GM08714 (cell line): ENCODE results near the gene STPG1.

Experiments
- H3K4me3 ChIP-seq: fragments of 200-500 bp; sonication (Bioruptor generic); 2 replicates; pipeline ENCODE4 v1.5.1; 2014; ENCODE audit warnings: mild to moderate bottlenecking, low read length, inconsistent platforms
- ZNF274 ChIP-seq: IDR thresholded peaks from 2 replicates; pipeline ENCODE4 v1.6.1; 2012; ENCODE audit warnings: mild to moderate bottlenecking, low read depth, low read length

STPG1 gene

DNA sequence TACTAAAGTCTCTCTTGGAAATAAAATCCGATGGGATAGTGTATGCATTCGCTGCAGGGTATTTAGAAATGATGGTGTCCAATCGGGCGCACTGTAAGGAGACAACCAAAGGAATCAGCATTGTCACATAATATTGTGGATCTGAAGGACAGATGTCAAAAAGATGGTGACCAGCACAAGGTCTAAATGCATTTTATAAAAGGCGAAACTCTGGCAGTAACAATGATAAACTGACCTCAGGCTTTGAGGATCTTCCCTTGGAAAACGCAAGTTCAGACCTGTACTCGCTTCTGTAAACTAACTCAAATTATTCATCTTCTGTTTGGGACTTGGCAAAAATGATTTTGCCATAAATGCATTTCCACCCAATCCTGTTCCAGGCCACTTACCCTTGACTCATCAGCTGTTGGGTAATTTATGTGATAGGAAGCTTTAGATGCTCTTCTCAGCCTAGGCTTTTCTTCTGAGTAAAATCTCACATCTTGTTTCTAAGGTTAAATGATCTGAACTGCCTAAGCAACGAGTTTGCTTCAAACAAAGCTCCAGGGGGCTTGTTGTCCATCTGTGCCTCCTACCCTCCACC is 33.8 kb downstream of the STPG1 start:
- no peak for TF ChIP-seq ZNF274
- no peak overlapping the region for H3K4me3 ChIP-seq

DNA sequence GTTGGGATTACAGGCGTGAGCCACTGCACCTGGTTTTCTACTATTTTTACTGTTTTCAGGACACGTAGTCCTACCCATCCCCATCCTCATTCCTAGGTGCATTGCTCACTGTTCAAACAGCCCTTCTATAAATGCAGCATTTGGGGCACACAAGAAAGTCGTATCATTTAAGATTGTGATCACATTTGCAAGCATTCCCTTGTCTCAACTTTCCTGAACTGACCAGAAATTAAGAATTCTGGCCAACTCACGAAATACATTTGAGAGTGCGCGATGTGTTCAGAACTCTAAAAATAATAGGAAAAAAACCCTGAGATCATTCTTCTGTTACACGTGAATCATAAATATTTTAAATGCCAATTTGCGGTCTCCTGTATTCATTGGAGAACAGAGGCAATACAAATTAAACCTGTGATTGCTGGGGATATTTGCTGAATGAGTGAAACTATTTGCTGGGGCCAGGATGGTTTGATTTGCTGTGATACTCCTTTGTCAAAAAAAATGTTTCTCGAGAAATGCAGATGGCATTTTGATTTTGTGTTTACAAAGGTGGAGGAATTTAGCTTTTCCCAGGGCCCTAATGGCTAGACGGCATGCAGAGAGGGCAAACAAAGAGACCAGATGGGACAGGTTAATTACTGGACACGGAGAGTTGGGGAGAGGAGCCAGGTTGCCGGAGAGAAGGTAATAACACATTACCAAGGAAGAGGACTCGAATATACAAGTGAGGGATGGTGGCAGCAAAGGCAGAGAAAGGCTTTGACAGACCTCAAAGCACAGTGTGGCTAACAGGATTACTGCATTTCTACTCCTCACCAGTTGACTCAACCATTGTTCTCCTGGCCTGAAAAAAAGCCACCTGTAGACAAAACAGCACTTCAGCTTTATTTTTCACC is 38.4 kb downstream of the STPG1 start:
- no peak for TF ChIP-seq ZNF274
- no peak overlapping the region for H3K4me3 ChIP-seq

DNA sequence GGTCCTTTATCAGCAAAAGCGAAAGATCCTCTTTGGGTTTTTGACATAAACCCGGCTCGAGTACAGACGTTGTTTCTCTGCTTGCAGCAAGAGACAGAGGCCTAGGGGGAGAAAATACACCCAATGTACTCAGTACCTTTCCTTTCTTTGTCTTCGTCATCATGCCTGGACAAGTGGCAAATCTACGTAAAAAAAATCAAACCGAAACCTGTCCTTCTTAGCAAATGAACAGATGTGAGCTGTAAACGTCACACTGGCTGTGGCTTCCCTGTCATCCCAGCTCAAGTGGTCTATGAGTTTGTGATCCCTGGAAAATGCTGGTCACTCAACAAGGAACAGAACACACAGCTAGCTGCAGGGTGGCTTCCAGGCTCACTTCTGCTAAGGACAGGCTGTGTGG is 39.9 kb downstream of the STPG1 start:
- no peak for TF ChIP-seq ZNF274
- H3K4me3 ChIP-seq = no peak overlapping the region

DNA sequence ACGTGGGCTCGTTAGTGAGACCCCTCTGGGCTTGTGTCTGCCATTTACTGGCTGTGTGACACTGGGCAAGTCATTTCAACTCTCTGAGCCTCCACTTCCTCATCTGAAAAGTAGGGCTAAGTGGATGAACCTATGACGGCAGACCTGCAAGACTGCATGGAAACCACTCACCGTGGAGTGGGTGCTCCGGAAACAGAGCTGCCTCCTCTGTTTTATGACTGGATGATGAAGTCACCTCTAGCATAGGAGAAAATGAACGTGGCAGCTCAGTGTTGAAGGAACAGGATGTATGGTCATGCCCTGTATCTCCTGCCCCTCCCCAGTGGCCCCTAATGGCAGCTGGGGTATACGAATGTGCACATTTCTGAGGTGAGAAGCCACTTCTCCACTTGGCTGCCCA is 40.5 kb downstream of the STPG1 start:
- H3K4me3 ChIP-seq = no peak overlapping the region
- TF ChIP-seq ZNF274 = no peak

DNA sequence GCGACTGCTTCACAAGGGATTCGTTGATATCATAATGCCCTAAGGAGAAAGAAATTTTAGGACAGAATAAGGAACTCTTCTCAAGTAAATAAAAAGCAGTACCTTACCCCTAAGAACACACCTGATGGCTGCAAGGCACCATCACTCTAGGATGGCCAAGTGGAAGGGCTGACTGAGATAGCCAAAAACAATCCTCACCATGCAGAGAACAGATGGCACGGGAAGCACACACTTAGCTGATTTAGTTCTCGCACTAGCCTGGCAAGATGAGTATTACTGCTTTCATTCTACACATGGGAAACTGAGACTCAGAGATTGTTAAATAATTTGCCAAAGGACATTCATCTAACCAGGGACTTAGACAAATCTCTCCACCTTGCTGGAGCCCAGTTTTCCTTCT is 43.8 kb downstream of the STPG1 start:
- H3K4me3 ChIP-seq = no peak overlapping the region
- TF ChIP-seq ZNF274 = no peak

DNA sequence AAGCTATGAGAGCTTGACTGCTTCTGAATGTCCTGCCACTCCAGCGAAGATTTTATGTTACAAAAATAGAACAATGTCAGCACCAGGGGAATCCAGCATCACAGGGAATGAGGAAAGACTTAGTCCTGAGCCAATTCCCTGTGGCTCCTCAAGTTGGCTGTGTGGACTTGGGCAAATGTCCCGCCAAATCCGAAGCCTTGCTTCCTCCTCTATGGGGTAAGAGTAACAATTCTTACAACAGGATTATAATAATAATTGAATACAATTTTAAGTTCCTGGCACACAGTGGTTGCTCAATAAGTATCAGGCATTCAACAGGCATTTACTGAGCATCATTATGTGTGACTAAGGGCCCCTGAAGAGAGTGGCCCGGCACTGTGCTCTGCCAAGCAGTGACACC is 44.4 kb downstream of the STPG1 start:
- no peak for TF ChIP-seq ZNF274
- H3K4me3 ChIP-seq = no peak overlapping the region

DNA sequence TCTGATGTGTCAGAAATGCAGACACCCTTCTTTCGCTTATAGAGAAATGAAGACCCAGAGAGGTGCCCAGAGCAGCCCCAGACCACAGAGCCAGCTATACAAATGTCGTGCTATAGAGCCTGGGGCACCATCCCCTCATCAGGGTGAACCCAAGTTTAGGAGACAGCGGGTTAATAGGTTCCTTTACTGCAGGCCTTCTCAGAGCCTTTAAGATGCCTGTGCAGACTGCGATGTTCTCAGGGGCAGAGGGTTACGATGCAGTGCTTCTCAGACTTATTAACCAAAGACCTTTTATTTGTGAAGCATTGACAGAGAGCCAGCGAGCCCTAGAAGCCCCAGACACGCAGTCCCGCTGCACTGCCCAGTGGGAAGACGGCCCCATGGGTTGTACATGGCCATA is 46.9 kb downstream of the STPG1 start:
- no peak for TF ChIP-seq ZNF274
- no peak overlapping the region for H3K4me3 ChIP-seq

DNA sequence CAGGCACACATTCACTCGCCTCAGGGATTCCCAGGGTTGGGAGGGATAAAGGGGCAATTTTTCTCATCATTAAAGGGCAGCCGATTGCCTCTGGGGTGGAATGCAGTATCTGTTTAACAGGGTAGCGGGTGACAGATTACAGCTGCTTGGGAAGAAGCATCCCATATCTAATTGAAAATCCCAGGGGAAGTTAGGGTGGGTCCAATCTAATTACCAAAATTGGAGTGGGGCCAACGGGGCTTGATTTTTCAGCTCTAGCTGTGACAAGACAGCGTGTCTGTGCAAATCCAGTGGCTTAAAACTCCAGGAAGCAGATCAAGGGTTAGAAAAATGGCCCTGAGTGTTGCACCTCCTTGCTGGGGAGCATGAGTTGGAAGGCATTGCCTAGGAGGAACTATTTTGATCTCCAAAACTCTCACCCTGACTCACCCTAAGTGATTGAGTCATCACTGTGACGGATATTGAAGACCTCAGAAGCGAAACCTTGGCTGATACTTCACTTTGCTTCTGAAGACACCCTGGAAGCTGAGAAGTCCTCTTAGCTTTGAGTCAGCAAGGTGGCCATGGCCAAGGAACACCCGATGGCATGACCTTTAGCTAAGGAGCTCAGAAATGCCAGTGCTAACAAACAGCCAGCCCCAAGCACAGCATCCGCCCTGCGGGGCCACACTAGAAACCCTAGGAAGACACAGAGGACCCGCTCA is 48.5 kb downstream of the STPG1 start:
- no peak for TF ChIP-seq ZNF274
- H3K4me3 ChIP-seq = no peak overlapping the region

DNA sequence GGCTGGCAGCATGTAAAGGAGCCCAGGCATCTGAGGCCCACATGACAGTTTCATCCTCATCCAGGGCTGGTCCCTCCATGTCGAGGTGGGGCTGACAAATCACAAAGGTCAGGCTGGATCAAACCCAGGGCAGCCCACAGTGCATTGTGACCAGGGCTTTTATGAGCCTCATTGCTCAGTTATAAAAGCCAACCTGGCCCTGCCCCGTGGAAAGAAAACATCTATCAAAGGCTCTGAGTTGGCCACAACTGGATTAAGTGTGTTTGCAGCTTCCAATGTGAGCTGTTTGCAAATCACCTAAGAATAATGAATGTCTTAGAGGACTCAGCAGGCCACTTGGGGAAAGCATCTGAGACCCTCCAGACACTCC is 49.0 kb downstream of the STPG1 start:
- TF ChIP-seq ZNF274 = no peak
- no peak overlapping the region for H3K4me3 ChIP-seq

DNA sequence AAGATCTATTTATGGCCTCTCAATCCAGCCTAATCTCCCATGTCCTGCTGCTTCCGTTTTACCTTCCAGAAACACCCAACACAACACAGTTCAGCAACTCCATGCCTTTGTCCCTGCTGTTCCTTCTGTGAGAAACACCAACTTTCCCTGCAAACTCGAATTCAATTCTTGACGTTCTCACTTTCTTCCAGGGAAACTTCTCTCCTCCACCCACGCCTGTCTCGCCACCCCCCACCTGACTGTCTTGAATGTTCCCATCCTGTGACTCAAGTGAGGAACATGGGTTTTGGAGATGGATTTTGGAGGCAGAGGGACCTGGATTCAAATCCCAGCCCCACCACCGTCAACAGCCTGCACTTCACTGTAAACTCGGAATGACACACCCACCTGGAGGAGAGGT is 49.6 kb downstream of the STPG1 start:
- TF ChIP-seq ZNF274 = no peak
- no peak overlapping the region for H3K4me3 ChIP-seq

DNA sequence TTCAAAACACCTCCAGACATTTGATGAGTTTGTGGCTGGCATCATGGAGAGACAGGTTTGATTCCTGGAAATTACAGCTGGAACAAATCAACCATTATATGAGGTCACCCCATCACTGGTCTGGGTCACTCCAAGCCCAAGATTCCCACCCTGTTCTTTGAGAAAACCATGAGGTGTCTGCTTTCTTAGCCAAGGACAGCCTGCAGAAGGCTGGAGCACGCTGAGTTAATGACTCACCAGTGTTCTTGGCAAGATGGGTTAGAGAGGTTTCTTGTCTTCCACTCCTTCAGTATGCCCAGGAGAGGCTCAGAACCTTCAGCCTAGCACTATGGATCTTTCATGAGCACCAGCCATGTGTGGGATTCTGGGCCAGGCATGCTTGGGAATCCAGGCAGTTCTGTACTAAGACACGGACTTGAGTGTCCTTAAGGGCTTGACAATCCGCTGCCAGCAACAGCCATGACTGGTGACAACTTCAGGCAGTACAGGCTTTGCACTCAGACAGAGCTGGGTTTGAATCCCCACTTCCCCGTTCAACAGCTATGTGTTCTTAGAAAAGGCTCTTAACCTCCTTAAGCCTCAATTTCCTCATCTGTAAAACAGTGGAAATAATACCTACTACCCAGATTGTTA is 50.5 kb downstream of the STPG1 start:
- no peak for TF ChIP-seq ZNF274
- no peak overlapping the region for H3K4me3 ChIP-seq

DNA sequence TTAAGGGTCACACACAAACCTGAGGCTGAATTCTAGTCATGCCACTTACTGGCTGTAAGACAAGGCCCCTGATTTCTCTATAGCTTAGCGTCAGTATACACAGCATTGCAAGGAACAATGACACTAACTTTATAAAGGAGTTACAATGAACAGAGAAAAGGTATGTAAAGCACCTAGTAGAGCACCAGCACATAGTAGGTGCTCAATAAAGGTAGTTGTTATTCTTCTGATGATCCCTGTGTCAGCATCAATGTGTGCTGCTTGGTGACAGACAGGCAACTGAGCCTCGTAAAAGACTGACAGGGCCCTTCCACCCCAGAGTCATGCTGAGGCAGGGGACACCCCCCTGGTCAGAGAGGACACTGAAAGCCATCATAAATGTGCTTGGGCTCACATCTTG is 51.2 kb downstream of the STPG1 start:
- no peak overlapping the region for H3K4me3 ChIP-seq
- no peak for TF ChIP-seq ZNF274

DNA sequence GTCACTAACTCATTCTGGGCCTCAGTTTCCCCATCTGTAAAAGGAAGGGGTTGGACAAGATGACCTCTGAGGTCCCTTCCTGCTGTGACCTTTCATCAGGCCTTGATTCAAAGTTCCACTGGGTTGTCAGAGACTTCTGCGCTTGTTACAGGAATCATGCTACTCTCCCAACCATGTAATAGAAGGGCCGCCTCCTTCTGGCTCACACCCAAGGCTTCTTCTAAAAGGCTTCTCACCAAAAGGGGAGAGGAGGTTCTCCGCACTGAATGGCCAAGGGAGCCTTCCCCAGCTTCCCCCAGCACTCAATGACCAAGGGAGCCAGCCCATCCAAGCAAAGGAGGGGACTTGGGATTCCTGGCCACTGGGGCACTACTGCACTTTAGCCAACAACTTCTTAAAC is 51.8 kb downstream of the STPG1 start:
- no peak overlapping the region for H3K4me3 ChIP-seq
- no peak for TF ChIP-seq ZNF274

DNA sequence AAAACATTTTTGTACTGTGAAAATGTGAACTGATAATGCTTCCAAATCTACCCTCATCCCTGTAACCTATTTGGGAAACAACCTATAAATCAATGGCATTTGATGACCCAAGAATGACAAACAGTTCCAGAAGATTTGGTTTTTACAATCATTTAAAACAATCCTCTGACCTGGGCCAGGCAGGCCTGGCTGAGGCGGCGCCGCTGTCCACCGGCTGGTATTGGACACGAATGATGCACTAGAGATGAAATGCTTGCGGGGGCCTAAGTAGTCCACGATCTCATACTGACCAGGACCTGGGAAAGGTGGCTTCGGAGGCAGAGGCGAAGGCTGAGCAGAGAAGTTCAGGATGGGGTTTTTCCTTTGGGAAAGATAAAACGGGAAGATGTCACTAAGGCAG is 52.9 kb downstream of the STPG1 start:
- H3K4me3 ChIP-seq = no peak overlapping the region
- no peak for TF ChIP-seq ZNF274

DNA sequence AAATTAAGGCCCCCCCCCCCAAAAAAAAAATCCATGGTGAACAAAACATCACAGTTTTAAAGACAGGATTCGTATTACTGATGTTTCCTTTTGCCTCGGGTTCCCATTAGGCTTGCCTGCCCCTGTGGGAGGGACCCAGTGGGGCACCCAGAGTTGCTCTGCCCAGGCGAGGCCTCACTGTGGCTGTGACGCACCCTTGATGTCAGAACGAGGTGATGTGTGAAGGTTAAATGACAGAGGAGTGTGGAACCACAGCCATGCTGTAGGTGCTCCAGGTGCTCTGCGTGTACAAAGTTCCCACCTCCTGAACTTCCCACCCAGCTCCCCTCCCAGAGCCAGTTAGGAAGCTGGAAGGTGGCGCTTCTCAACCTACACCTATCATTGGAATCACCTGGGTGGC is 56.5 kb downstream of the STPG1 start:
- TF ChIP-seq ZNF274 = no peak
- H3K4me3 ChIP-seq = no peak overlapping the region

DNA sequence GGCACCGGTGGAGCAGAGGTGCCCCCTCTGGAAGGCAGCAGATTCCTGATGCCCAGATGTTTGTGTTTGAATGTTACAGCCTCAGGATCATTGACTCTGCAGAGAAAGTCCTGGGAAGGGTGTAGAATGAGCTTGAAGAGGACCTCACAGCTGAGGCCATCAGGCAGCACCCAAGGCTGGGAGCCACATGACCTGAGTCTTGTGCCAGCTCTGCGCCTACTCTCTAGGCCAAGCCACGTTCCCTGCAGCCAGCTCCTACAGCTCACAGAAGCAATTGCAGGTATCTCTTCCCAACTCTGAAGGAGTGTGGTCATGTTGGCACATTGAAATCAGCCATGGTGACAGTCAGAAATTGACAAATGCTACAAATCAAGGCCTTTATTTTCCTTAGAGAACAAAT is 58.1 kb downstream of the STPG1 start:
- TF ChIP-seq ZNF274 = no peak
- H3K4me3 ChIP-seq = no peak overlapping the region
